OCI-LY3 (cell line): ENCODE results near the gene PSMD5.

ENCODE experiments used
- CTCF ChIP-seq: fragments of 200-600, 300-600 bp; sonication (generic); IDR thresholded peaks from 2 replicates; pipeline ENCODE4 v1.5.1; 2014; ENCODE audit warnings: antibody characterized with exemption, low read length, low read depth
- EZH2phosphoT487 ChIP-seq: fragments of 200-600 bp; shearing (Covaris generic); IDR thresholded peaks from 2 replicates; pipeline ENCODE4 v1.6.1; 2018; ENCODE audit warnings: antibody characterized with exemption, mixed run types, low read depth

GRCh38 chr9:120876842-120877240 lies 34.1 kb upstream of the PSMD5 start, which contains the start of gene PHF19:
- TF ChIP-seq CTCF (no peak), EZH2phosphoT487 (no peak)
